MCF 10A (cell line): Measurements from ENCODE around the gene UQCRHL. TPM values are rescaled to one million over a fixed set of nuclear protein-coding genes. Genes with fewer than 3 reads are reported as not detected.
"Not testable (repeated sequence)": the region's sequence is repeated elsewhere in the genome, so short reads cannot be mapped to it uniquely, and the experiment has no call there.

ENCODE experiments used
- BruUV-seq: library from RNA; stranded (reverse); fragments of 400-500 nt; replicated peaks from 2 replicates; lab custom pipeline; 2021; lab: Mats Ljungman, UMichigan
- CTCF ChIA-PET: fragments of 300-600 bp; sonication (Branson Sonifier 250); formaldehyde crosslinking; extraction: SDS; loops from one replicate; lab custom pipeline; 2021; ENCODE audit warnings: antibody characterized with exemption, inconsistent platforms; lab: Yijun Ruan, JAX
- POLR2A ChIA-PET: fragments of 300-600, 350-650 bp; sonication (Branson Sonifier 250); formaldehyde crosslinking; extraction: SDS; loops from one replicate; lab custom pipeline; 2020; ENCODE audit warnings: antibody characterized with exemption, inconsistent platforms; lab: Yijun Ruan, JAX
- DNase-seq: peaks from one replicate; pipeline ENCODE4 v3.0.0-alpha.2; 2018; ENCODE audit not compliant: unreplicated experiment
- H3K27ac Mint-ChIP-seq: one replicate; pipeline ENCODE4 v1.8.0; 2022; ENCODE audit warnings: mild to moderate bottlenecking, low read depth, mixed read lengths; ENCODE audit not compliant: unreplicated experiment
- H3K27me3 Mint-ChIP-seq: one replicate; pipeline ENCODE4 v1.8.0; 2022; ENCODE audit warnings: mixed read lengths; ENCODE audit not compliant: insufficient read depth, unreplicated experiment
- H3K36me3 Mint-ChIP-seq: one replicate; pipeline ENCODE4 v1.8.0; 2022; ENCODE audit warnings: mild to moderate bottlenecking, moderate library complexity, mixed read lengths; ENCODE audit not compliant: insufficient read depth, unreplicated experiment
- H3K4me1 Mint-ChIP-seq: one replicate; pipeline ENCODE4 v1.8.0; 2022; ENCODE audit warnings: mixed read lengths; ENCODE audit not compliant: insufficient read depth, unreplicated experiment
- H3K4me3 Mint-ChIP-seq: one replicate; pipeline ENCODE4 v1.8.0; 2022; ENCODE audit warnings: mild to moderate bottlenecking, moderate library complexity, mixed read lengths; ENCODE audit not compliant: unreplicated experiment
- H3K9me3 Mint-ChIP-seq: one replicate; pipeline ENCODE4 v1.8.0; 2022; ENCODE audit warnings: mixed read lengths; ENCODE audit not compliant: unreplicated experiment
- CTCF ChIP-seq: fragments of 200-600 bp; IDR thresholded peaks from one replicate; pipeline ENCODE4 v1.8.0; 2022; ENCODE audit warnings: antibody characterized with exemption, mild to moderate bottlenecking; ENCODE audit not compliant: unreplicated experiment
- intact Hi-C: fragments of 100-400 bp; cut with micrococcal nuclease; formaldehyde crosslinking; loops from 2 replicates; pipeline ENCODE4 v1.14.1; 2022
- total RNA-seq: library from RNA; stranded (reverse); gene quantifications from 2 replicates; pipeline ENCODE4 v1.2.3, GENCODE V29; 2022

UQCRHL gene
- total RNA-seq, 1 experiment from 2014 or later: 1.1 TPM

- intact Hi-C loops: no loop called here
- no peaks in the 10 kb centered on the region for H3K9me3 Mint-ChIP-seq
- BruUV-seq: no TSS peak
- no peaks in the 10 kb centered on the region for H3K4me1 Mint-ChIP-seq
- no peaks in the 10 kb centered on the region for H3K27me3 Mint-ChIP-seq
- no peak overlapping the region for H3K27ac Mint-ChIP-seq
- no peak for DNase-seq
- TF ChIP-seq CTCF: no peak
- no peak overlapping the region for H3K4me3 Mint-ChIP-seq
- no peaks in the 10 kb centered on the region for H3K36me3 Mint-ChIP-seq
- ChIA-PET CTCF (interaction anchor here (1.1 kb wide), 1 partner anchor 23 kb away, joined by 3 read pairs; no protein-coding TSS in a partner anchor), POLR2A (interaction anchor here (0.9 to 5.4 kb wide), 3 partner anchors 11 to 48 kb away, joined by 3 to 112 read pairs (median 4); partner anchors contain the start of gene SPEN)
Measured at GRCh38 chr1:15837931-15838330, 30.5 kb upstream of the UQCRHL start.

- no peak overlapping the region for H3K4me3 Mint-ChIP-seq
Measured at GRCh38 chr1:15836772-15837669, 29.6 kb upstream of the UQCRHL start.

GRCh38 chr1:15836511-15836771 lies 29.0 kb upstream of the UQCRHL start:
- BruUV-seq: TSS peak; percentile 69
- CTCF ChIA-PET: interaction anchor here (0.7 kb wide), 1 partner anchor 1210 kb away, joined by 3 read pairs; no protein-coding TSS in a partner anchor
- intact Hi-C loops, DNase-seq, H3K27me3 Mint-ChIP-seq, H3K4me1 Mint-ChIP-seq, H3K9me3 Mint-ChIP-seq, H3K36me3 Mint-ChIP-seq: not testable (repeated sequence)
- POLR2A ChIA-PET: interaction anchor here (0.5 to 5.4 kb wide), 11 partner anchors 8 to 321 kb away, joined by 3 to 112 read pairs (median 3); partner anchors contain the start of gene SPEN
- peak overlapping the region; percentile 87 for H3K4me3 Mint-ChIP-seq
- H3K27ac Mint-ChIP-seq: peak overlapping the region; percentile 93

More at GRCh38 chr1:15836772-15837669, 29.6 kb upstream of the UQCRHL start:
- no peak for DNase-seq
- H3K27ac Mint-ChIP-seq: no peak overlapping the region
- POLR2A ChIA-PET: interaction anchor here (1.1 to 5.4 kb wide), 5 partner anchors 8 to 71 kb away, joined by 3 to 112 read pairs (median 8); partner anchors contain the start of gene SPEN
- no peak for TF ChIP-seq CTCF
- H3K9me3 Mint-ChIP-seq: no peaks in the 10 kb centered on the region
- no peaks in the 10 kb centered on the region for H3K36me3 Mint-ChIP-seq
- CTCF ChIA-PET: interaction anchor here (0.6 to 0.7 kb wide), 2 partner anchors 399 to 1209 kb away, joined by 3 read pairs; no protein-coding TSS in a partner anchor
- intact Hi-C loops: no loop called here
- BruUV-seq: no TSS peak
- no peaks in the 10 kb centered on the region for H3K27me3 Mint-ChIP-seq
- H3K4me1 Mint-ChIP-seq: no peaks in the 10 kb centered on the region

- H3K36me3 Mint-ChIP-seq: no peaks in the 10 kb centered on the region
- ChIA-PET CTCF (interaction anchor here (0.7 kb wide), 1 partner anchor 1210 kb away, joined by 3 read pairs; no protein-coding TSS in a partner anchor), POLR2A (interaction anchor here (0.5 to 5.4 kb wide), 12 partner anchors 9 to 322 kb away, joined by 3 to 112 read pairs (median 3); partner anchors contain the start of gene SPEN)
- peak overlapping the region; percentile 87 for H3K4me3 Mint-ChIP-seq
- intact Hi-C loops: loop anchor here (1.0 to 2.0 kb wide), 2 partner anchors 11 to 35 kb away; partner anchors contain the start of gene SPEN
- no peak for TF ChIP-seq CTCF
- H3K4me1 Mint-ChIP-seq: peaks cover 6% of the 10 kb centered on the region
- H3K27me3 Mint-ChIP-seq: no peaks in the 10 kb centered on the region
- H3K27ac Mint-ChIP-seq: peak overlapping the region; percentile 93
- DNase-seq: peak; percentile 99
- no peaks in the 10 kb centered on the region for H3K9me3 Mint-ChIP-seq
- no TSS peak for BruUV-seq
Measured at GRCh38 chr1:15835741-15836510, 28.5 kb upstream of the UQCRHL start.
